AG04450 (cell line): ENCODE data around the gene DRD2. TPM values are rescaled to one million over a fixed set of nuclear protein-coding genes. Genes with fewer than 3 reads are reported as not detected.

Experiments used
- CTCF ChIA-PET: fragments of 300-600, 350-600 bp; formaldehyde crosslinking; extraction: SDS; loops from one replicate; lab custom pipeline; 2022; ENCODE audit warnings: antibody characterized with exemption, inconsistent platforms; lab: Charles Lee
- POLR2A ChIA-PET: fragments of 350-600 bp; formaldehyde crosslinking; extraction: SDS; loops from one replicate; lab custom pipeline; 2021; ENCODE audit warnings: antibody characterized with exemption, inconsistent platforms; lab: Yijun Ruan, JAX
- DNase-seq: peaks from one replicate; pipeline ENCODE4 v3.0.0-alpha.2; 2011; ENCODE audit warnings: low read depth, low spot score
- H3K27ac ChIP-seq: one replicate; pipeline ENCODE4 v1.5.1; 2012; ENCODE audit warnings: low read depth, low read length, control low read depth
- H3K27me3 ChIP-seq: one replicate; pipeline ENCODE4 v1.6.0; 2012; ENCODE audit warnings: low read length; ENCODE audit not compliant: control insufficient read depth, insufficient read depth
- H3K4me3 ChIP-seq: 2 replicates; pipeline ENCODE4 v1.5.1; 2011; ENCODE audit warnings: mild to moderate bottlenecking, low read depth, low read length, control low read depth
- H3K9me3 ChIP-seq: 2 replicates; pipeline ENCODE4 v1.5.1; 2012; ENCODE audit warnings: low read length; ENCODE audit not compliant: control insufficient read depth, insufficient read depth
- polyA plus RNA-seq: library from polyadenylated mRNA; depleted of rRNA; stranded (reverse); fragments of >200 nt; gene quantifications from 2 replicates; pipeline ENCODE4 v1.2.3, GENCODE V29; 2011
- TF ChIP-seq, protein P1 (sequence below): IDR thresholded peaks from 2 replicates; pipeline ENCODE4 v1.5.1; 2011; ENCODE audit warnings: low read depth, low read length, control low read depth, inconsistent platforms

The DRD2 gene
- polyA plus RNA-seq, 1 experiment: not detected

GRCh38 chr11:113476553-113476952, 1.4 kb upstream of the DRD2 start:
- POLR2A ChIA-PET: no interaction called here
- CTCF ChIA-PET: interaction anchor here (0.6 kb wide), 1 partner anchor 8 kb away, joined by 3 read pairs; no protein-coding TSS in a partner anchor
- Histone ChIP-seq H3K27me3 (peaks cover 22% of the 10 kb centered on the region), H3K9me3 (no peaks in the 10 kb centered on the region; the same call in 1 of the 2 replicates), H3K4me3 (no peak overlapping the region), H3K27ac (no peak overlapping the region)
- no peak for DNase-seq
- TF ChIP-seq, protein P1, sequence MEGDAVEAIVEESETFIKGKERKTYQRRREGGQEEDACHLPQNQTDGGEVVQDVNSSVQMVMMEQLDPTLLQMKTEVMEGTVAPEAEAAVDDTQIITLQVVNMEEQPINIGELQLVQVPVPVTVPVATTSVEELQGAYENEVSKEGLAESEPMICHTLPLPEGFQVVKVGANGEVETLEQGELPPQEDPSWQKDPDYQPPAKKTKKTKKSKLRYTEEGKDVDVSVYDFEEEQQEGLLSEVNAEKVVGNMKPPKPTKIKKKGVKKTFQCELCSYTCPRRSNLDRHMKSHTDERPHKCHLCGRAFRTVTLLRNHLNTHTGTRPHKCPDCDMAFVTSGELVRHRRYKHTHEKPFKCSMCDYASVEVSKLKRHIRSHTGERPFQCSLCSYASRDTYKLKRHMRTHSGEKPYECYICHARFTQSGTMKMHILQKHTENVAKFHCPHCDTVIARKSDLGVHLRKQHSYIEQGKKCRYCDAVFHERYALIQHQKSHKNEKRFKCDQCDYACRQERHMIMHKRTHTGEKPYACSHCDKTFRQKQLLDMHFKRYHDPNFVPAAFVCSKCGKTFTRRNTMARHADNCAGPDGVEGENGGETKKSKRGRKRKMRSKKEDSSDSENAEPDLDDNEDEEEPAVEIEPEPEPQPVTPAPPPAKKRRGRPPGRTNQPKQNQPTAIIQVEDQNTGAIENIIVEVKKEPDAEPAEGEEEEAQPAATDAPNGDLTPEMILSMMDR: no peak

- peak; percentile 42 for DNase-seq
- Histone ChIP-seq H3K9me3 (no peaks in the 10 kb centered on the region; the same call in 1 of the 2 replicates), H3K27ac (no peak overlapping the region), H3K27me3 (peaks cover 22% of the 10 kb centered on the region), H3K4me3 (no peak overlapping the region)
- ChIA-PET POLR2A (no interaction called here), CTCF (no interaction called here)
- TF ChIP-seq, protein P1: no peak
Observed at GRCh38 chr11:113474362-113475159, 637 bp downstream of the DRD2 start.

DNA sequence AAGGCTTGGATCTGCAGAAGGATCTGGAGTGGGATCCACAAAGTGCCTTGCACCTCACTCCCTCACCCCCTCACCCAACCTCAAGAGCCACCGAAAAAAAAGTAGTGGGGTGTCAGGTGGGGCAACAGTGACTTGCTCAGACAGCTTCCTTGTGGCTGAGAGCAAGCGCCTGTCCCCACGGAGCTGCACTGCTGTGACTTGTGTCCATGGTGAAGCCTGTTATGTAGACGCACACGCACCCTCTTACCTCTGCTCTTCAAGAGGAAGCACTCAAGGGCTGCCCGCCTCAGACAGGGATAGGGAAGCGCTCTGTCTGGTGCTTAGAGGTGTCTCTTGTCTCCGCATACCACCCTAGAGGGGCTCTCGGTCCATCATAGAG, 1.2 kb downstream of the DRD2 start:
- H3K4me3 ChIP-seq: no peak overlapping the region
- POLR2A ChIA-PET: no interaction called here
- DNase-seq: no peak

DNA sequence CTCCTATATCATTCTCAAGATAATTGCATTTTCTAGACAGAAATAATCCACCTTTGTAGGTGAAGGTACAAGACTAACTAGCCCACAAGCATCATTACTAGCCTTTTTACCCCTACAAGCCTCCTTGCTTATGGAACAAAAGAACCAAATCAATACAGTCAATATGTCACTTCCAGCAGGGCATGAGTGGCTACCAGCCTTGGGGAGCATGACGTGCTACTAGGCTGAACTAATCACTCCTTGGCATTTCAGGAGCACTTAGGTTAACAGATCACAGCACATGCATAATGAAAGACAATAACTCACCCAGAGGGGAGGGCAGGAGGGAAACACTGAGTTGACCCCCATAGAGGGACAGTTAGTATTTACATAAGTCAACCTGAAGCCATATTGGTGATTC, 2.7 kb downstream of the DRD2 start:
- TF ChIP-seq, protein P1: no peak
- CTCF ChIA-PET: no interaction called here
- no peak for DNase-seq
- POLR2A ChIA-PET: no interaction called here
- no peak overlapping the region for H3K4me3 ChIP-seq
- H3K27ac ChIP-seq: no peak overlapping the region
- no peaks in the 10 kb centered on the region; the same call in 1 of the 2 replicates for H3K9me3 ChIP-seq
- H3K27me3 ChIP-seq: peaks cover 22% of the 10 kb centered on the region

More for the DNA sequence above, 1.2 kb downstream of the DRD2 start:
- CTCF ChIA-PET: no interaction called here
- Histone ChIP-seq H3K9me3 (no peaks in the 10 kb centered on the region; the same call in 1 of the 2 replicates), H3K27ac (no peak overlapping the region), H3K27me3 (peaks cover 22% of the 10 kb centered on the region)
- TF ChIP-seq, protein P1: no peak

GRCh38 chr11:113470233-113470632, 5.0 kb downstream of the DRD2 start:
- Histone ChIP-seq H3K4me3 (no peak overlapping the region), H3K27me3 (peaks cover 9% of the 10 kb centered on the region), H3K9me3 (no peaks in the 10 kb centered on the region; the same call in 1 of the 2 replicates), H3K27ac (no peak overlapping the region)
- no peak for DNase-seq
- ChIA-PET POLR2A (no interaction called here), CTCF (no interaction called here)
- TF ChIP-seq, protein P1: no peak
